ENCODE results near the gene STRBP. TPM values are rescaled to one million over a fixed set of nuclear protein-coding genes. Genes with fewer than 3 reads are reported as not detected.
"Not testable (repeated sequence)": the region's sequence is repeated elsewhere in the genome, so short reads cannot be mapped to it uniquely, and the experiment has no call there.

The STRBP gene
- total RNA-seq, 2 experiments from 2014 or later: 31.6 to 34.8 TPM

DNA sequence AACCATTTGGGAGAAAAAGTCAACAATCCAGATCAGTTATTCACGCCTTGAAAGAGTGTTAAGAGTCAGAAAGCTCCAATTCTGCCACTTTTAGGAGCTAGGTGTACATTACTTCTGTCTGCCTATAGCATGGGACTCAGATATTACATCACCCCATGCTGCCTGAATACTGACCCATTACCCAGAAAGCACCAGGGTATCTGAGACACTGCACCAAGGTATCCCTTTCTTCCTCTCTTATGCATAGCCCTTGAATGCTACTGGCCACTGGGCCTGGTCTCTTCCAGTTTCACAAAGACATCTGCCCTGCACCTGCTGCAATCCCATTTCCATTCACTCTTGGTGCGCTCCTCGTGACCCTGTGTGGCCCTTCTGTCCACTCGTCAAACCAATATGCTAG lies 2.6 kb downstream of the STRBP start:
- H3K4me3 Mint-ChIP-seq: no peak overlapping the region

DNA sequence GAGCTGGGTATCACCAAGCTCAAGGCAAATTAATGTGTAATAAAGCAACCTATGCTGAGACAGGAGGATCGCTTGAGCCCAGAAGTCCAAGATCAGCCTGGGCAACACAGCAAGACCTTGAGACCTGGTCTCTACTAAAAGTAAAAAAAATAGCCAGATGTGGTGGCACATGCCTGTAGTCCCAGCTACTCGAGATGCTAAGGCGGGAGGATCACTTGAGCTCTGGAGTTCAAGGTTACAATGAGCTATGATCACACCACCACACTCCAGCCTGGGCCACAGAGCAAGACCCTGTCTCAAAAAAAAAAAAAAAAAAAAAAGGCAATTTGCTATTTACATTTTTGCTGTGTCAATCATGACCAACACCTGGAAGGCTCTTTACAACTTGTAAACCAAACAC lies 5.2 kb downstream of the STRBP start:
- Mint-ChIP-seq H3K4me1 (peaks cover 51% of the 10 kb centered on the region), H3K27me3 (no peaks in the 10 kb centered on the region), H3K27ac (no peak overlapping the region), H3K4me3 (no peak overlapping the region), H3K36me3 (ENCODE audit: low read depth) (peaks cover 3% of the 10 kb centered on the region), H3K9me3 (ENCODE audit: low read depth) (no peaks in the 10 kb centered on the region)
- ATAC-seq (no peak), DNase-seq (no peak)
- intact Hi-C loops (cut with DNase I, micrococcal nuclease): no loop called here
- POLR2A ChIA-PET: interaction anchor here (0.8 kb wide), 1 partner anchor 58 kb away, joined by 3 read pairs; no protein-coding TSS in a partner anchor
- CTCF ChIA-PET: interaction anchor here (0.6 to 0.7 kb wide), 2 partner anchors 35 to 63 kb away, joined by 3 read pairs; no protein-coding TSS in a partner anchor

More for the DNA sequence above, 2.6 kb downstream of the STRBP start:
- H3K27ac Mint-ChIP-seq: no peak overlapping the region
- CTCF ChIA-PET: interaction anchor here (0.8 to 1.7 kb wide), 2 partner anchors 84 to 266 kb away, joined by 3 read pairs; no protein-coding TSS in a partner anchor
- H3K4me1 Mint-ChIP-seq: peaks cover 50% of the 10 kb centered on the region
- POLR2A ChIA-PET: no interaction called here
- intact Hi-C loops (cut with DNase I, micrococcal nuclease): no loop called here
- H3K9me3 Mint-ChIP-seq (ENCODE audit: low read depth): no peaks in the 10 kb centered on the region
- DNase-seq: no peak
- no peak for ATAC-seq
- H3K36me3 Mint-ChIP-seq (ENCODE audit: low read depth): no peaks in the 10 kb centered on the region
- H3K27me3 Mint-ChIP-seq: no peaks in the 10 kb centered on the region

DNA sequence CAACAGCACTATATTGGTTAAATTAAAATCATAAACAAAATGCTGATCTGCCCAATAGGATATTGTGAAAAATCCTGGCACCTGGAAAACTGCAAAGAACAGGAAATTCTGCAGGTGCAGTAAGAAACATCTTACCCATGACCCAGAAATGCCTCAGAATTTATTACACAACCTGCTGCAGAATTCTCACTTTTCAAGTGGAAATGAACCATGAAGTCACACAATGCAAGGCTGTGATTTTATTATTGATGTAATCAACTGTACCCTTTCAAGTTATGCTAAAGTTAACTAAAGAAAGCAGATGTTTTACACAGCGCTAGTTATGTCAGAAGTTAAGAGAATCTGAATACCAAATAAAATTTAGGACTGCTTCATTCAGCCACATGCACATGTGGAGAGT lies 6.0 kb downstream of the STRBP start:
- no peak overlapping the region for H3K27ac Mint-ChIP-seq
- ChIA-PET POLR2A (interaction anchor here (0.8 kb wide), 1 partner anchor 59 kb away, joined by 3 read pairs; no protein-coding TSS in a partner anchor), CTCF (interaction anchor here (1.3 to 1.6 kb wide), 2 partner anchors 10 to 13 kb away, joined by 4 to 5 read pairs; no protein-coding TSS in a partner anchor)
- DNase-seq (no peak), ATAC-seq (no peak)
- peaks cover 3% of the 10 kb centered on the region for H3K36me3 Mint-ChIP-seq (ENCODE audit: low read depth)
- intact Hi-C loops (cut with DNase I, micrococcal nuclease): no loop called here
- H3K27me3 Mint-ChIP-seq: no peaks in the 10 kb centered on the region
- H3K9me3 Mint-ChIP-seq (ENCODE audit: low read depth): no peaks in the 10 kb centered on the region
- H3K4me1 Mint-ChIP-seq: peaks cover 51% of the 10 kb centered on the region
- H3K4me3 Mint-ChIP-seq: no peak overlapping the region

DNA sequence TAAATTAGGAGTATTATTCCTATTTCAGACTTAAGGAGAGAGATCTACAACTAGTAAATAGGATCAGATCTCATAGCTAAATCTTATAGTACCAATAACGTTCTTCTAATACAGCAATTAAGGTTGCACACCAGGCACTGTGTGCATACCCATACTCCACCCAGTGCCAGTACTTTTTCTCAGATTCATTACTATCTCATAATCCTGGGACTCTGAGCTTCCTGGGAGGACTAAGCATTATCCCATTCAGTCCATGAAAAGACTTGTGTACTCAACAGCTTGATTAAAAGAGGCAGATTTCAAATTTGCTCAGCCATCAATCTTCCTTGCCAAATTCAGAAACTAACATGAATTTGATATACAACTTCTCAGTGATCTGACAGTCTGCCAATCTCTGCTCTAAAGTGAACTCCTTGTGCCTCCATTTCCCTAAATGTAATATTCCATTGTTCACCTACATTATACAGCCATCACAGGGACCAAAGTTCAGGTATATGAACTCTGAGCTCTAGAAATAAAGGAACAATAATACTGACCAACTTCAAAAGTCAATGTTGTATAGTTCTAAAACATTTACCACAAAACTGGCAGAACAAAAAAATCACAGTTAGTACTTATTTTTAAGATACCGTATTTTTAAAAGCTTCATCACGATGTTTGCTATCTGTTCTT lies 7.2 kb downstream of the STRBP start:
- POLR2A ChIA-PET: no interaction called here
- DNase-seq: no peak
- H3K4me3 Mint-ChIP-seq: no peak overlapping the region
- intact Hi-C loops (cut with DNase I, micrococcal nuclease): no loop called here
- ATAC-seq: no peak
- CTCF ChIA-PET: interaction anchor here (0.6 to 1.6 kb wide), 7 partner anchors 9 to 912 kb away, joined by 3 to 5 read pairs (median 3); no protein-coding TSS in a partner anchor
- H3K4me1 Mint-ChIP-seq: peaks cover 39% of the 10 kb centered on the region
- H3K27ac Mint-ChIP-seq: no peak overlapping the region
- H3K36me3 Mint-ChIP-seq (ENCODE audit: low read depth): peaks cover 3% of the 10 kb centered on the region
- H3K27me3 Mint-ChIP-seq: no peaks in the 10 kb centered on the region
- H3K9me3 Mint-ChIP-seq (ENCODE audit: low read depth): no peaks in the 10 kb centered on the region

DNA sequence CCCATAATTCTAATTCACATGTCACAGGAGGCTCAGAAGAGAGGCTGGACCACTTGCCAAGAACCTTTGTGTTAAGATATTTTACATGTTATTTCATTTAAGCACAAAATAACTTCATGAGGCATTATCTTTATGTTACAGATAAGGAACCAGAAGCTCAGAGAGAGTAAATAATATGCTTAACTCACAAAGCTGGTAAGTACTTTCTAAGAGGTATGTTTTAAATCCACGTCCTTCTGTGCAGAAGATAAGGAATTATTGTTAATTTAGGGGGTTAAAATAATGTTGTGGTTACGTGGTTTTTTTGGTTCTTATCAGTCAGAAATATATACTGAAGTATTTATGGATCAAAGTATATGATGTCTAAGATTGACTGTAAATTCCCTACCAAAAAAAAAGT lies 8.0 kb downstream of the STRBP start:
- intact Hi-C loops (cut with DNase I, micrococcal nuclease): no loop called here
- H3K9me3 Mint-ChIP-seq (ENCODE audit: low read depth): no peaks in the 10 kb centered on the region
- no peak for DNase-seq
- CTCF ChIA-PET: interaction anchor here (1.2 to 1.5 kb wide), 2 partner anchors 9 to 90 kb away, joined by 3 read pairs; no protein-coding TSS in a partner anchor
- peaks cover 33% of the 10 kb centered on the region for H3K4me1 Mint-ChIP-seq
- ATAC-seq: no peak
- H3K27ac Mint-ChIP-seq: no peak overlapping the region
- H3K27me3 Mint-ChIP-seq: no peaks in the 10 kb centered on the region
- POLR2A ChIA-PET: no interaction called here
- H3K36me3 Mint-ChIP-seq (ENCODE audit: low read depth): peaks cover 3% of the 10 kb centered on the region
- no peak overlapping the region for H3K4me3 Mint-ChIP-seq

DNA sequence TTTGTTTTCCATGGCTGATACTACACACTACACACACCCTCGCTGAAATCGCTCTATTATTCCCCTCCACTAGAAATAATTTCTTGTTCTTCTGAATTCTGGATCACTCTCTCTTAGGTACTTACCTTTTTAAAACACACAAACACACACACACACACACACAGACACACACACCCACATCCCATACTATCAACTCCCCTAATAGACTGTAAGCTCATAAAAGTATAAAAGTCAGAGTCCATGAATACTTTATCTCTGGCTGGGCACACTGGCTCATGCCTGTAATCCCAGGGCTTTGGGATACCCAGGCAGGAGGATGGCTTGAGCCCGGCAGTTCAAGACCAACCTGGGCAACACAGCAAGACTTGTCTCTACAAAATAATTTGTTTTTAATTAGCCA lies 11.1 kb downstream of the STRBP start:
- intact Hi-C loops (cut with DNase I, micrococcal nuclease): no loop called here
- no peak overlapping the region for H3K4me3 Mint-ChIP-seq
- H3K27me3 Mint-ChIP-seq: no peaks in the 10 kb centered on the region
- CTCF ChIA-PET: no interaction called here
- no peak overlapping the region for H3K27ac Mint-ChIP-seq
- ATAC-seq (no peak), DNase-seq (no peak)
- no peaks in the 10 kb centered on the region for H3K9me3 Mint-ChIP-seq (ENCODE audit: low read depth)
- POLR2A ChIA-PET: no interaction called here
- peaks cover 24% of the 10 kb centered on the region for H3K4me1 Mint-ChIP-seq
- peaks cover 5% of the 10 kb centered on the region for H3K36me3 Mint-ChIP-seq (ENCODE audit: low read depth)

DNA sequence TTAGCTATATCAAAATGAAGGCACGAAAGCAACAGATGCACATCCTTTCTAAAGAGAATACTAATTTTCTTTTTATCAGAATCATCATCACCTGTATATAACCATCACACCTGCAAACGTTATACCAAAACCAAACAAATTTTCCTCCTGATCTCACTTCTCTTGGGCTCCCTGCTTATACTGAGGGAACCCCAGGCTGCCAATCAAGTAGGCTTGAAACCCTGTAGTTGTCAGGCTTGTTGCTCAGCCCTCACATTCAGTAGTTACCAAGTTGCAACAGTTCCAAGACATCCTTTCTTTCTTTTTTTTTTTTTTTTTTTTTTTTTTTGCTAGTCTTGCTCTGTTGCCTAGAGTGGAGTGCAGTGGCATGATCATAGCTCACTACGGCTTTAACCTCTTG lies 12.7 kb downstream of the STRBP start:
- Mint-ChIP-seq H3K4me3 (no peak overlapping the region), H3K9me3 (ENCODE audit: low read depth) (no peaks in the 10 kb centered on the region), H3K36me3 (ENCODE audit: low read depth) (peaks cover 5% of the 10 kb centered on the region), H3K27ac (no peak overlapping the region), H3K4me1 (peaks cover 17% of the 10 kb centered on the region), H3K27me3 (no peaks in the 10 kb centered on the region)
- DNase-seq (no peak), ATAC-seq (no peak)
- CTCF ChIA-PET: interaction anchor here (0.6 kb wide), 2 partner anchors 61 to 115 kb away, joined by 3 read pairs; no protein-coding TSS in a partner anchor
- intact Hi-C loops (cut with DNase I, micrococcal nuclease): no loop called here
- POLR2A ChIA-PET: no interaction called here

DNA sequence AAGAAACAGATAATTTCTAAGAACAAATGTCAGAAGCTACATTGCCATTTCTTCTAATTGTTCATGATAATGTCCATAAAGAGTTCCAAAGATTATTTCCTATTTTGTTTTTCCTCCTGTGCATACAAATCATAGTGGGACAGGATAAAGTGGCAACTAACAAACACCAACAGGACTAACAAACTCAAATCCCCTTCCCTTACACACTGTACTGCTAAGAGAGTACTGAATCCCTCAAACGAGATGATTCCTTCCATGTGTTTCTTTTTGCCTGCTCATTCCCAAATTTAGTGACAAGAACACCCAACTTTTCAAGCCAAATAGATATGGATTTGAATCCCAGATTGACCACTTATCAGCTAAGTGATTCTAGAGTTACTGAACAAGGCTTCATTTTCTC lies 15.2 kb downstream of the STRBP start:
- peaks cover 15% of the 10 kb centered on the region for H3K4me1 Mint-ChIP-seq
- intact Hi-C loops (cut with DNase I, micrococcal nuclease): no loop called here
- DNase-seq: no peak

DNA sequence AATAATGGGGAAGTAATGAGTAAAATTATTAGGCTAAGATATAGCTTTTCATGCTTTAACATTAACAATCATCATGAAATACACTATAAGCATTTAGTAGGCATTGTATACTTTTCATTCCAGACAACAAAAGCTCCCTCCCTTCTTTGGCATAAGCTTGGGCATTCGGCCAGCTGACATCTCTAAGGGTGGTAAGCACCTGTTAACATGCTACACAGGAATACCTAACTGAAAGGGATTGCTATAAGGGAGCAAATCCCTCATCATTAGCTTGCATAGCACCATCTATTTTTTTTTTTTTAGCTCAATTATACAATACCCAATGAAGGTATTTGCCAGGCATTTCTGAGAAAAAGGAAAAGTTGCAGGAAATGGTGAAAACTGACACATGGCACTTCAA lies 16.6 kb downstream of the STRBP start:
- H3K9me3 Mint-ChIP-seq (ENCODE audit: low read depth): no peaks in the 10 kb centered on the region
- peaks cover 4% of the 10 kb centered on the region for H3K36me3 Mint-ChIP-seq (ENCODE audit: low read depth)
- CTCF ChIA-PET: interaction anchor here (0.7 to 2.3 kb wide), 9 partner anchors 9 to 149 kb away, joined by 3 to 10 read pairs (median 5); no protein-coding TSS in a partner anchor
- H3K4me1 Mint-ChIP-seq: peaks cover 25% of the 10 kb centered on the region
- no peak overlapping the region for H3K27ac Mint-ChIP-seq
- ATAC-seq (no peak), DNase-seq (no peak)
- H3K4me3 Mint-ChIP-seq: no peak overlapping the region
- intact Hi-C loops (cut with DNase I, micrococcal nuclease): no loop called here
- POLR2A ChIA-PET: no interaction called here
- H3K27me3 Mint-ChIP-seq: no peaks in the 10 kb centered on the region

More for the DNA sequence above, 15.2 kb downstream of the STRBP start:
- no peak overlapping the region for H3K4me3 Mint-ChIP-seq
- H3K9me3 Mint-ChIP-seq (ENCODE audit: low read depth): no peaks in the 10 kb centered on the region
- ChIA-PET CTCF (interaction anchor here (0.7 to 2.3 kb wide), 6 partner anchors 10 to 151 kb away, joined by 3 to 10 read pairs (median 4); no protein-coding TSS in a partner anchor), POLR2A (no interaction called here)
- no peak overlapping the region for H3K27ac Mint-ChIP-seq
- no peaks in the 10 kb centered on the region for H3K27me3 Mint-ChIP-seq
- H3K36me3 Mint-ChIP-seq (ENCODE audit: low read depth): peaks cover 4% of the 10 kb centered on the region
- no peak for ATAC-seq

DNA sequence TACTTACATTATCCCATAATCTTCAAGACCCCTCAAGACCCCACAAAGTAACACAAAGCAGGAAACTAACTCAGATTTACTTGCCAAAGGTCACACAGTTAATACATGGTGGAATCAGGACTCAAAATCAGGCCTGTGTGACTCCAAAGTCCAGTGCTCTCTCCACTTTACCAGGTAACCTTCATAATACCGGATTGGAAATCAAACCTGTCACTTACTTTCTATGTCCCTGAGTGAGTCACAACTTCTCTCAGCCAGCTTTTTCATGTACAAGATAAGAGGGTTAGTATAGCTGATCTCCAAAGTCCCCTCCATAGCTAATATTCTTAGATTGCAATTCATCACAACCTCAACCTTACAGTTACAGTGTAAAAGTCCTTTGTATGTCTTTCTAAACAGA lies 17.1 kb downstream of the STRBP start:
- Mint-ChIP-seq H3K27me3 (no peaks in the 10 kb centered on the region), H3K4me3 (no peak overlapping the region), H3K36me3 (ENCODE audit: low read depth) (peaks cover 4% of the 10 kb centered on the region), H3K27ac (no peak overlapping the region), H3K9me3 (ENCODE audit: low read depth) (no peaks in the 10 kb centered on the region), H3K4me1 (peaks cover 29% of the 10 kb centered on the region)
- intact Hi-C loops (cut with DNase I, micrococcal nuclease): no loop called here
- DNase-seq (no peak), ATAC-seq (no peak)
- ChIA-PET POLR2A (no interaction called here), CTCF (interaction anchor here (0.6 to 2.3 kb wide), 8 partner anchors 8 to 98 kb away, joined by 3 to 10 read pairs (median 6); no protein-coding TSS in a partner anchor)

DNA sequence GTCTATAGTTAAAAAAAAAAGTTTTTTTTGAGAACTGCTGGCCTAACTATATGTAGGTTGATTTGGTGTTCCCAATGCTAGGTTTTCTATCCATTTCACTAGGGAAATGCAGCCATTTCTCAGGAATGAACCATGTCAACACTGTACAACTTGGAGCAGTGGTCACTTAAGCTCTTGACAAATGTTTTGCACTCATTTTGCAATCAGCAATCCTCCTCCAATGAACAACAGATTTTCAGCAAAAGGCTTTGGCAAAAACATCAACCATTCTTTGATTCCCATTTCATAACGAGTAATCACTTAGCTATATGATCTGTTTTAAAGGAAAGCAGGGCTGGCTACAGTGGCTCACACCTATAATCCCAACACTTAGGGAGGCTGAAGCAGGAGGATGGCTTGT lies 17.9 kb downstream of the STRBP start:
- H3K36me3 Mint-ChIP-seq (ENCODE audit: low read depth): peaks cover 4% of the 10 kb centered on the region
- ChIA-PET CTCF (interaction anchor here (1.5 to 1.6 kb wide), 2 partner anchors 17 to 20 kb away, joined by 3 read pairs; no protein-coding TSS in a partner anchor), POLR2A (no interaction called here)
- DNase-seq (no peak), ATAC-seq (no peak)
- no peaks in the 10 kb centered on the region for H3K9me3 Mint-ChIP-seq (ENCODE audit: low read depth)
- peaks cover 38% of the 10 kb centered on the region for H3K4me1 Mint-ChIP-seq
- H3K27ac Mint-ChIP-seq: no peak overlapping the region
- no peaks in the 10 kb centered on the region for H3K27me3 Mint-ChIP-seq
- H3K4me3 Mint-ChIP-seq: no peak overlapping the region
- intact Hi-C loops (cut with DNase I, micrococcal nuclease): no loop called here

DNA sequence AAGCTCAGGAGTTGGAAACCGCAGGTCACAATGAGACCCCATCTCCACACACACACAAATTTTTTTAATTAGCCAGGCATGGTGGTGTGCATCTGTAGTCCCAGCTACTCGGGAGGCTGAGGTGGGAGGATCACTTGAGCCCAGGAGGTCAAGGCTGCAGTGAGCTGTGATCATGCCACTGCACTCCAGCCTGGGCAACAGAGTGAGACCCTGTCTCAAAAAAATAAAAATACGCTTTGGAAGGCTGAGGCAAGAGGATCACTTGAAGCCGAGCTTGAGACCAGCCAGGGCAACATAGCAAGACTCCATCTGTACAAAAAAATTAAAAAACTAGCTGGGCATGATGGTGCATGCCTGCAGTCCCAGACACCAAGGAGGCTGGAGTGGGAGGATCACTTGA lies 19.2 kb downstream of the STRBP start:
- H3K27ac Mint-ChIP-seq; H3K9me3 Mint-ChIP-seq (ENCODE audit: low read depth); DNase-seq; H3K4me3 Mint-ChIP-seq; ATAC-seq; POLR2A ChIA-PET; intact Hi-C loops (cut with DNase I, micrococcal nuclease); H3K27me3 Mint-ChIP-seq; H3K36me3 Mint-ChIP-seq (ENCODE audit: low read depth): not testable (repeated sequence)
- H3K4me1 Mint-ChIP-seq: peaks cover 47% of the 10 kb centered on the region
- CTCF ChIA-PET: interaction anchor here (0.7 to 1.6 kb wide), 3 partner anchors 13 to 1124 kb away, joined by 3 to 5 read pairs (median 3); no protein-coding TSS in a partner anchor

All from activated CD4-positive, alpha-beta T cell treated with anti-CD3 and anti-CD28 coated beads for 36 hours (primary cell).